NB4 (cell line): ENCODE results near the gene RSPO1.

Experiments used
- DNase-seq: peaks from one replicate; pipeline ENCODE4 v3.0.0; 2010; ENCODE audit warnings: low read depth
- H3K4me3 ChIP-seq: one replicate; pipeline ENCODE4 v1.5.1; 2011; ENCODE audit warnings: mild to moderate bottlenecking, low read depth, low read length, moderate library complexity
- MYC ChIP-seq: IDR thresholded peaks from 2 replicates; pipeline ENCODE4 v1.6.1; 2011; ENCODE audit warnings: low read depth, low read length
- POLR2A ChIP-seq: IDR thresholded peaks from 2 replicates; pipeline ENCODE4 v1.6.1; 2011; ENCODE audit warnings: mild to moderate bottlenecking; ENCODE audit not compliant: insufficient read length; ENCODE audit errors: extremely low read depth
- TF ChIP-seq, protein P1 (sequence below): IDR thresholded peaks from 2 replicates; pipeline ENCODE4 v1.6.1; 2011; ENCODE audit warnings: low read depth, low read length
- TF ChIP-seq, protein P2 (sequence below): IDR thresholded peaks from one replicate; pipeline ENCODE4 v1.5.1; 2012; ENCODE audit warnings: low read depth, low read length

RSPO1 gene

DNA sequence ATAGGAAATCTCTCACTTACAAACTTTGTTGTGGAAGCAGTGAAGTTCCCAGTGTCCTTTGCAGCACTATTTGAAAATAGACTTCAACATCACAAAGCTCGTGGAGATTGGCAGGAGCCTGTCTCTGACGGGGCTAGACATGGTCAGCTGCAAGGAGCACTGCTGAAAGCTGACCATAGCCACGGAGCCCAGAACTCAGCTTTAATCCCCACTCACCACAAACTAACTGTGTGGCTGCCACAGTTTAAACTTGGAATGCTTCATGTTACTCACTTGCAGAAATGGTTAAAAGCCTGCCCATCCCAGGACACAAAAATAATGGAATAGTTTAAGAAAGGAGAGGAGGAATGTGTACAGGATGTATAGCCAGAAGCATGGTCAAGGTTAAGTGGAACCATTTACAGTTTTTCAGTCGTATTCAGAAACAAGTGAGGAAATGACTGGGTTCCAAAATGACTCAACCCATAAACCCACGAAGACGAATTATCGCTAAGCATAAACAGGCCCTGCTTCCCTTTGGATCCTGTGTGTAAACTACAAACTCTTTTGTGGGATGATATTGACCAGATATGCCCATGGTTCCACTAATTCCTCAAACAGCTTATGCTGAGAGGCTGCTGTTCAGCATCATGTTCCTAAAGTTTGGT is 59.7 kb downstream of the RSPO1 start:
- no peak overlapping the region for H3K4me3 ChIP-seq
- TF ChIP-seq, protein P1, sequence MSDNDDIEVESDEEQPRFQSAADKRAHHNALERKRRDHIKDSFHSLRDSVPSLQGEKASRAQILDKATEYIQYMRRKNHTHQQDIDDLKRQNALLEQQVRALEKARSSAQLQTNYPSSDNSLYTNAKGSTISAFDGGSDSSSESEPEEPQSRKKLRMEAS: no peak
- TF ChIP-seq, protein P2, sequence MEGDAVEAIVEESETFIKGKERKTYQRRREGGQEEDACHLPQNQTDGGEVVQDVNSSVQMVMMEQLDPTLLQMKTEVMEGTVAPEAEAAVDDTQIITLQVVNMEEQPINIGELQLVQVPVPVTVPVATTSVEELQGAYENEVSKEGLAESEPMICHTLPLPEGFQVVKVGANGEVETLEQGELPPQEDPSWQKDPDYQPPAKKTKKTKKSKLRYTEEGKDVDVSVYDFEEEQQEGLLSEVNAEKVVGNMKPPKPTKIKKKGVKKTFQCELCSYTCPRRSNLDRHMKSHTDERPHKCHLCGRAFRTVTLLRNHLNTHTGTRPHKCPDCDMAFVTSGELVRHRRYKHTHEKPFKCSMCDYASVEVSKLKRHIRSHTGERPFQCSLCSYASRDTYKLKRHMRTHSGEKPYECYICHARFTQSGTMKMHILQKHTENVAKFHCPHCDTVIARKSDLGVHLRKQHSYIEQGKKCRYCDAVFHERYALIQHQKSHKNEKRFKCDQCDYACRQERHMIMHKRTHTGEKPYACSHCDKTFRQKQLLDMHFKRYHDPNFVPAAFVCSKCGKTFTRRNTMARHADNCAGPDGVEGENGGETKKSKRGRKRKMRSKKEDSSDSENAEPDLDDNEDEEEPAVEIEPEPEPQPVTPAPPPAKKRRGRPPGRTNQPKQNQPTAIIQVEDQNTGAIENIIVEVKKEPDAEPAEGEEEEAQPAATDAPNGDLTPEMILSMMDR: no peak
- no peak for TF ChIP-seq MYC
- no peak for TF ChIP-seq POLR2A
- no peak for DNase-seq

DNA sequence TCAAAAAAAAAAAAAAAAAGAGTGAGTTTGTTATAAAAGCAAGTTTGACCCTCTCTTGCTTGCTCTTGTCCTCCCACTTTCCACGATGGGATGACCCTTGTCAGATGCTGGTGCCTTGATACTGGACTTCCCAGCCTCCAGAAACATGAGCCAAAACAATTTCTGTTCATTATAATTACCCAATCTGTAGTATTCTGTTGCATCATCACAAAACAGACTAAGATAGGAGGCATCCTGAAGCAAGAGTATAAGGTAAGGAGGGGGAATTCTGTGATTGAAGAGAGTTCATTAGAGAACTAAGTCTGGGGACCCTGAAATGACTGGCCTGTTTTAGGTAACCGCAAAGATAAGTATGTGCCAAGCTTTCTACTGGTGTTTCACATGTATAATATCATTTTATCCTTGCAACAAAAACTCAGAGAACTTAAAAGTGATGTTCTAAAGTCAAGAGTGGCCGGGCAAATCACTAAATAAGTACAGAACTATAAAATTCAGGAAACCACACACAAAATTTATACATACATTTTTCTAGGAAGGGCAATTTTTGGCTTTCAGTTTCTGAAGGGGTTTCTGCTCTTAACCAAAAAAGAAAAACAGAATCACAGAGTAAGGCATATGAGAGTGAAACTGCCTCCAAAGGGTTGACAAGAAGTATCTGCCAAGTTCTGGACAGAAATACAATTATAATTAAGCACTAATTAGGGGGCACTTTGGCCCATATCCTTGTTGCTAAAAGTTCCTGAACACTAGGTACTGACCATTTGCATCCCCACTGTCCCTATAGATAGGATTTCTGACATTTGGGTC is 64.0 kb downstream of the RSPO1 start:
- no peak overlapping the region for H3K4me3 ChIP-seq
- no peak for TF ChIP-seq POLR2A
- no peak for DNase-seq

DNA sequence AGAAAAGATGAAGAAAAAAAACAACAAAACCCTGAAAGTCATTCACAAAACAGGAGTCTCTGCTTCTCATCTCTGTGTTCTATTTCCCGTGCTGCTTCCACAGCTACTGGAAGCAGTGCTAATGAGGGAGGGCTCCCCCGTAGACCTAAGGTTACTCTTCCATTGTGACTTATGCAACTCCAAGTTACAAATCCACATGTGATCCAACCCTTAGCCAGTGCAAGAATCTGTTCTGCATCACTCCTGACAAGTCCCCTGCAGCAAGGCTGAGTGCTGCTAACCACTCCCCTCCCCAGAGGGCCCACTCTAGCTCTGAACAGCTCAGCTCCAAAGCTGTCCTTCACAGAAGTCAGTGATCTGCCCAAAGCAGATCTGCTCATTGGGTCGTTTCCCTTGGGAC is 67.7 kb downstream of the RSPO1 start:
- no peak for DNase-seq
- H3K4me3 ChIP-seq: no peak overlapping the region
- TF ChIP-seq, protein P1: no peak
- TF ChIP-seq, protein P2: no peak
- TF ChIP-seq POLR2A (no peak), MYC (no peak)

DNA sequence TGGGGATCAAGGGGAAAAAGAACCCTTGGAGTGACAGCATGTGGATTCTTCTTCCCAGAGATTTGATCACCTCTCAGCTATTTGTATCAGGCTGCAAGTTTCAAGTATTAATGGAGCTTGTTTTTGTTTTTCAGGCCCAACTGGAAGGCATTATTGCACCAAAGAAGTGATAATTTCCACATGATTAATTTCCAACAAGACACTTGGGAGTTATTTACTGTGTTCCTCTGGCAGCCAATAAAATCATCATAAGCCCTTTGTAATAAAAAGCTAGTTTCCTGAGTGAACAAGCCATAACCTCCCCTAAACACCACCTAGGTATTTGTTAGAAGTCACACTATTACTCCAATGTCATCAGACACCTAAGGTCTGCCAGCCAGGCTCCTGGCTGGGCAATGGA is 69.8 kb downstream of the RSPO1 start:
- no peak for DNase-seq

DNA sequence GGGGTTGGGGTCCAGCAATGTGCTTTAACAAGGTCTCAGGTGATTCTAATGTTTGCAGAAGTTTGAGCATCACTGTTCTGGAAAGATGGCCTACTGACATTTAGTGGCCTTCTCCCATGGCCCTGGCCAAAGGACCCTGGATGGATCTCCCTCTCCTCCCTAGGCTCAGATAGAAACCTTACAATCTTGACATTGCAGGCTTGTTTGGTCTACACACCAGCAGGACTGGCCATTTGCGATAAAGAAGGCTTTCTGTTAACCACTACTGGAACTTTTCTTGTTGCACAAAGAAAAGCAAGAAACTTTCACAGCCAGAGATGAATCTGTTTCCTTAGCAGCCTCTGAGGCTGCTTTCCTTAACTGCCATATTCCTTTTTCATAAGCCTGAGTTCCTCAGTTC is 71.7 kb downstream of the RSPO1 start:
- no peak for DNase-seq
- TF ChIP-seq, protein P2: no peak
- TF ChIP-seq POLR2A: no peak
- TF ChIP-seq, protein P1: no peak

More for the DNA sequence above, 69.8 kb downstream of the RSPO1 start:
- TF ChIP-seq POLR2A: no peak
- TF ChIP-seq MYC: no peak
- TF ChIP-seq, protein P2: no peak
- TF ChIP-seq, protein P1: no peak
- no peak overlapping the region for H3K4me3 ChIP-seq

More for the DNA sequence above, 71.7 kb downstream of the RSPO1 start:
- H3K4me3 ChIP-seq: no peak overlapping the region
